ENCODE data around the gene BTBD2.

The BTBD2 gene

DNA sequence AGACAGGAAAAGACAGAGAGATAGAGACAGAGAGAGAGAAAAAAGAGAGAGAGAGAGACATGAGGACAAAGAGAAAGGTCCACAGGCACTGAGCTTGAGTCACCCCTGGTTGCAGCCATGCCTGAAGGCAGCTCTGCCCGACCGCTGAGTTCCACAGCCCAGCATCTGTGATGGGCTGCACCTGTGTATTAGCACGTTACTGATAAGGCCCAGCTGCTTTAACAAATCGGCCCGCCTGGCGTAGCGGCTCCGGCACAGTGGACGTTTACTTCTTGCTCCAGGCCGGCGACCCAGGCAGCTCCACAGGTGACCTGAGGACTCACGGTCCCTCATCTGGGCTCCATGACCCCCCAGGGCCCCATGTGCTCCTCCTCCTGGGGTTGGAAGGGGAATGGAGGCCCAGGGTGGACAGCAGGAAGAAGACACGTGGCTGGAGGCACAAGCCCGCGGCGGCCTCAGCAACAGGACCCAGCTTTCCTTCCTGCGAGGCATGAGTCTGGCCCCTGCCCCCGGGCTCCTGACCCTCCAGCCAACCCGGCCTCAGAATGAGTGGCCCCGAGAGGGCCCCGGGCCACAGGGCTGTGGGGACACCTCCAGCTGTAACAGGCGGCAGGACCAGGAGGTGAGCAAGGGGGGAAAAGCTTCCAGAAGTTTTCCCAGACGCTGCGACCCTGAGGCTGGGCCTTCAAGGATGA, 78.5 kb downstream of the BTBD2 start:
- FAIRE-seq = no peak

DNA sequence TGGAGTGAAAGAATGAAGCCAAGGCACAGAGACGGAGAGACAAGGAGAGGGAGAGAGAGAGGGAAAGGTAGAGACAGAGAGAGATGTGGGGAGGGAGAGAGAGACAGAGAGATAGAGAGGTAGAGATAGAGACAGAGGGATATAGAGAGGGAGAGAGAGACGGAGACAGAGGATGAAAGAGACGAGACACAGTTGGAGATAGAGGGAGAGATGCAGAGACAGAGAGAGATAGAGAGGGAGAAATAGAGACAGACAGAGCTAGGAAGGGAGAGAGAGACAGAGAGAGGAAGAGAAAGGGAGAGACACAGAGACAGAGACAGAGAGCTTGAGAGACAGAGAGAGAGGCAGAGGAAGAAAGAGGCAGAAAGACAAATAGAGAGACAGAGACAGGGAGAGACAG, 79.1 kb downstream of the BTBD2 start:
- no peak for FAIRE-seq

GRCh38 chr19:1935484-1936208, 79.9 kb downstream of the BTBD2 start:
- no peak for FAIRE-seq
